DND-41 (cell line): ENCODE data around the gene CREB3L2.

Source experiments
- CTCF ChIP-seq: IDR thresholded peaks from 2 replicates; pipeline ENCODE4 v1.5.1; 2012; ENCODE audit warnings: borderline replicate concordance, low read length, moderate library complexity, mild to moderate bottlenecking; ENCODE audit not compliant: poor library complexity, severe bottlenecking; ENCODE audit errors: extremely low read depth
- EZH2 ChIP-seq: IDR thresholded peaks from 3 replicates; pipeline ENCODE4 v1.6.1; 2012; ENCODE audit warnings: borderline replicate concordance, low read depth, mild to moderate bottlenecking, moderate library complexity, low read length, inconsistent platforms; ENCODE audit not compliant: severe bottlenecking

DNA sequence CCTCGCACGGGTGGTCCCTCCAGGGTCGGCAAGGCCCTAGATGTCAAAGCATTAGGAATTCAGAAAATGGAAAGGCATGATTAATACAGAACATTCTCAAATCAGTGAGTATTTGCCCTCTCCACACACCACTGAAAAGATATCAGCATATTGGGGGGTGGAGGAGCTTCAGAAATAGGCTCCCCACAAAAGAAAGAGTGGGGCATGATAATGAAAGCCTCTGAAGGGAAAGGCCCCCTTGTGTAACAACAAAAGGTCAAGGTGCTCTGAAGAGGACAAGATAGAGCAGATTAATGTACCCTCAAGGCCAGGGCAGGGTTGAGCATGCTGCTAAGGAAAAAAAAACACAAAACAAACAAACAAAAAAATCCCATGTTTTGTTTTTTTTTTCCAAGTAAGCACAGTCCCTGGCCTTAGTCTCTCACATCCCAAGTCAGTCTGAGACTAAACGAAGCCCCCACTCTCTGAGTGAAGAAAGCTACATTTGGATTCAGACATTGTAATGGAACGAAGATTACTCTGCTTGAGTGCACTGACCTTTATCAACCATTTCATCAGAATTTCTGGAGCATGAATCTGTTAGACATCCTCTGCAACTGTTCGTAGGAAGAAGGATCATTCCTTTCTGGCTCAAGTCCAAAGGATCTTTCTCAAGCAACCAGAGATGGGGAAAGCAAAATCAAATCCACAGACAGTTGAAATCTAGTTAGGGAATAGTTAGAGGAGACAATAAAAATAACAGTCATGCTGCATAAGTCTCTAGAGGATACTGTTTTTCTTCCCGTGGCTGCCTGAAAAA lies 127.7 kb downstream of the CREB3L2 start:
- TF ChIP-seq CTCF = no peak
- TF ChIP-seq EZH2 = no peak
